ENCODE data around the gene PAX5.

DNA sequence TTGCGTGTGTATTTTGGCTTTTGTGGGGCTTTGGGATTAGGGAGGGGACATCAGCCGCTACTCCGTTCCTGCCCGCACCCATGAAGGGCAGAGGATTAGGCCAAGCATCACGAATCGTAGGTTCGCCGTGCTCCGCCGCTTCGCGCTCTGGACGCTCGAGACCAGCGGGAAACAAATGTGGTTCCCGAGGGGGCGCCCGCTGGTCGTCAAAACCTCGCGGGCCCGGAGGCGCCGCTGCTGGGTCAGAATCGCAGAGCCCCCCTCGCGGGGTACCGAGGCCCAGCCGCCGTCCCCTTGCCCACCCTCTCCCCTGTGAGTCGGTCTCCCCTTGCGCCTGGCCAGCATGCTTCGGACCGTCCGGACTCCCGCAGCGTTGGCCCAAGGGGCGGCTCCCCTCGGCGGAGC is 2.3 kb upstream of the PAX5 start:
- TF ChIP-seq, protein P1, sequence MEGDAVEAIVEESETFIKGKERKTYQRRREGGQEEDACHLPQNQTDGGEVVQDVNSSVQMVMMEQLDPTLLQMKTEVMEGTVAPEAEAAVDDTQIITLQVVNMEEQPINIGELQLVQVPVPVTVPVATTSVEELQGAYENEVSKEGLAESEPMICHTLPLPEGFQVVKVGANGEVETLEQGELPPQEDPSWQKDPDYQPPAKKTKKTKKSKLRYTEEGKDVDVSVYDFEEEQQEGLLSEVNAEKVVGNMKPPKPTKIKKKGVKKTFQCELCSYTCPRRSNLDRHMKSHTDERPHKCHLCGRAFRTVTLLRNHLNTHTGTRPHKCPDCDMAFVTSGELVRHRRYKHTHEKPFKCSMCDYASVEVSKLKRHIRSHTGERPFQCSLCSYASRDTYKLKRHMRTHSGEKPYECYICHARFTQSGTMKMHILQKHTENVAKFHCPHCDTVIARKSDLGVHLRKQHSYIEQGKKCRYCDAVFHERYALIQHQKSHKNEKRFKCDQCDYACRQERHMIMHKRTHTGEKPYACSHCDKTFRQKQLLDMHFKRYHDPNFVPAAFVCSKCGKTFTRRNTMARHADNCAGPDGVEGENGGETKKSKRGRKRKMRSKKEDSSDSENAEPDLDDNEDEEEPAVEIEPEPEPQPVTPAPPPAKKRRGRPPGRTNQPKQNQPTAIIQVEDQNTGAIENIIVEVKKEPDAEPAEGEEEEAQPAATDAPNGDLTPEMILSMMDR (conservative IDR thresholded peaks at IDR 0.05; ENCODE audit: low read length): peak; percentile 65
- TF ChIP-seq EZH2phosphoT487 (IDR thresholded peaks at IDR 0.05; ENCODE audit: borderline replicate concordance, low read depth, low read length): no peak
